Stimulated activated CD8-positive, alpha-beta memory T cell treated with anti-CD3 and anti-CD28 coated beads, Interleukin-2, amount 100 ng/mL, for 1 hour (primary cell): ENCODE results near the gene MT1A.

Experiments used
- DNase-seq, 2 donors: peaks; one replicate each; pipeline ENCODE4 v3.0.0-alpha.2; 2020; ENCODE audit warnings: low read depth in 2 of 2

MT1A gene

GRCh38 chr16:56679078-56679730, 40.7 kb downstream of the MT1A start:
- no peak for DNase-seq

GRCh38 chr16:56679818-56680217, 41.4 kb downstream of the MT1A start:
- DNase-seq, result no peak

- DNase-seq, result peak; percentile 68 to 79
These were observed 43.7 kb downstream of the MT1A start, which contains the start of gene MT1X for GRCh38 chr16:56681939-56682702. MT1X (plus strand) TSS chr16:56682470; CDS start chr16:56682541, 71 bp downstream.

DNA sequence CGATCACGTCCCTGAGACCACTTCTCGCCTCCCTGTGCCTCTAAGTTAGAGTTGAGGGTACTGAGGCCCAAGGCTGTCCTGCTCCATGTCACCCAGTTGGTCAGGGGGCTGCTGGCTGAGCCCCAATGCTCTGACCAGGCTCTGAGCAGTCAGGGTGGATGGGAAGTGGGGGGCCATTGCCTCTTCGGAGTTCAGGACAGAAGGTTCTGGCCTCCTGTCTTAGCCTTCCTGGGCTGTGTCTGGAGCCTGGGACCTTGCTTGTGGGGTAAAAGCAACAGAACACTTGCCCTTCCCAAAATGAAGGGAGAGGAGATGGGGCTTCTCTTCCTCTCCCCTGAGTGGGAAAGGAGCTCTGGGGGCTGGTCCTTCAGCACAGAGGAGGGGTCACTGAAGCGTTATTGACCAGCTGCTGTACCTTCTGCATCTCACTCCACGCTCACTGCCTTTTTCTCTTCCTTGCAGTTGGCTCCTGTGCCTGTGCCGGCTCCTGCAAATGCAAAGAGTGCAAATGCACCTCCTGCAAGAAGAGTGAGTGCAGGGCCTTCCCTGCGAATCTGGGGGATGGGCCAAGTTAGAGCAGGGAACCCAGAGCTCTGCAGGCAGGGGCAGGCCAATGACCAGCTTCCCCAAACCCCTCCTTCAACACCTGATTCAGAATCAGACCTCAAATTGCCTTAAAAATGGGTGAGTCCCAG, 44.4 kb downstream of the MT1A start:
- DNase-seq, result no peak

- DNase-seq, result no peak
These were observed 45.1 kb downstream of the MT1A start for GRCh38 chr16:56683424-56684172.

GRCh38 chr16:56684256-56684925, 45.9 kb downstream of the MT1A start:
- no peak for DNase-seq

DNA sequence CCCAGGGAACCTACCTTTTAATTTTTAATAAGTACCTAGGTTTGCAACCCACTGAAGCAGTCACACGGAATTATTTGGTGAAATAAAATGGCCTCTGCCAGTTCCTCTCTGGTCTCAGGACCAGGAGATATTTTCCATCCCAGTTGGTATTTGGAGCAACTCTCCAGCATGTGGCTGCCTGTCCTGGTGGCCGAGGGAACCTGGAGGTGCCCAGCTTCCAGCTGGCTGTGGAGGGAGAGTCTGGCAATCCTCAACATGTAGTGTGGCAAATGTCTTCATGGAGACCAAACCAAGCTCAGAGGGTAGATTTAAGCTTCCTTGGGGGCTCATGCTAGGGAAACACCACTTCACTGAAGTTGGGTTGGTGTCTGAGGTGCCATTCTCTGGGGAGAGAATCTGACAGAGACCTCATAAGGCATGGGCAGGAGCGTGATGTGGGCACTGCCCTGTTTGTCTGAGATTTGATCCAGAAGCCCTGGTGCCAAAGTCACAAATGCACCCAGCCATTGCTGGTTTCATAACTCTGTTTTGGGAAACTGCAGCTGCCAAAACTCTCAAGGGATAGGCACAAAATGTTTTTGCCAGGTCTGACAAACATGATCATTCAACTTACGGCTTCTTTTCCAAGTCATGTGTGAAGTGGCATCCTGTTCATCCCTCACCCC, 46.6 kb downstream of the MT1A start:
- DNase-seq, result no peak

- no peak for DNase-seq
These were observed 48.3 kb downstream of the MT1A start for GRCh38 chr16:56686758-56687157.

- no peak for DNase-seq
These were observed 50.3 kb downstream of the MT1A start for GRCh38 chr16:56688762-56689161.

- no peak for DNase-seq
These were observed 50.7 kb downstream of the MT1A start for GRCh38 chr16:56689171-56689570.
